Ammon's horn (tissue), 1 donor: ENCODE results near the gene CNPY3.

Experiments used
- DNase-seq: peaks from one replicate; pipeline ENCODE4 v3.0.0-alpha.2; 2016; ENCODE audit warnings: low spot score

CNPY3 gene

DNA sequence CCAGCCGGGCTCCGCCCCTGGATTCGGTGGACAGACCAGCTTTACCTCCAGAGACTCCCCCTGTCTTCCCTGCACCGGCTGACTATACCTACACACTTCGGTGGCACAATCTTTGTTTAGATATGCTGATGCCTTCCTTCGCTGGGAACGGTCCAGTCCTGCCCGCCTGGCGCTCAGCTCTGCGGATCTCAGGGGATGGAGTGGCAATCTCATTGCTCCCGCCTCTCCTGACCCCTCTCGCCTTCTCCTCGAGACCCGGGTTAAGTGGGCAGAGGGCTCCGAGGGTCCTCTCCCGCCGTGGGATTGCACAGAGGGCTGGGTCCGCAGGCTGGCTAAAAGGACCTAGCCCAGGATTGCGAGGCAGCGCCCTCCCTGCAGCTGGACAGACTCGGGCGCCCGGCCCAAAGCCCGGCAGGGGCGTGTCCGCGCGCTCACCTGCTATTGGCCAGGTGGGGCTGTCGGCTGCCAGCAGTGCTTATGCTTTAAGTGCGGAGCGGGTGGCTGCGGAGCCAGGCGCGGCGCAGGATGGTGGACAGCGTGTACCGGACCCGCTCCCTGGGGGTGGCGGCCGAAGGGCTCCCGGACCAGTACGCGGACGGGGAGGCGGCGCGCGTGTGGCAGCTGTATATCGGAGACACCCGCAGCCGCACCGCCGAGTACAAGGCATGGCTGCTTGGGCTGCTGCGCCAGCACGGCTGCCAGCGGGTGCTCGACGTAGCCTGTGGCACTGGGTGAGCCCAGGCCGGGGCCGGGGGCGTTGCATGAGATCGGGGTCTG lies 31.2 kb downstream of the CNPY3 start, which contains the start of gene GNMT:
GNMT (plus strand) TSS at position 512 of the 777 bp plus-strand sequence; CDS start at position 526, 14 bp downstream.
- no peak for DNase-seq

DNA sequence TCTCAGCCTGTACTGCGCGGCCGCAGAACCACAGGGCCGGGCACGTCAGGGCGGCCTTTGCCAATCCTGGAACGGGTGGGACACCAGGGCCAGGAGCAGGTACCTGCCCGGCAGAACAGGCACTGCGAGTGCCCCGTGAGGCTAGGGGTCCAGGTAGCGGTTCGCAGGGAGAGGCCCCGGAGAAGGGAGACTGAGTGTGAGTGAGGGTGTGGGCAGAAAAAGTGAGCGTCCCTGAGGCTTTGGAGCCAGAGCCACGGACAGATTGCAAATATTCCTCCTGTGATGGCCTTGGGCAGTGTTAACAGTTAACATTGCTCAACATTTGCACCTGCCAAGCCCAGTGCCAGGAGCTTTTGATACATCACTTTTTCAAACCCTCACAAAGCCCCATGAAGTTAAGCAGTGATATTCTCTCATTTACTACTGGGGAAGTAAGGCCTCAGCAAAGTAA lies 31.8 kb downstream of the CNPY3 start:
- DNase-seq: no peak

DNA sequence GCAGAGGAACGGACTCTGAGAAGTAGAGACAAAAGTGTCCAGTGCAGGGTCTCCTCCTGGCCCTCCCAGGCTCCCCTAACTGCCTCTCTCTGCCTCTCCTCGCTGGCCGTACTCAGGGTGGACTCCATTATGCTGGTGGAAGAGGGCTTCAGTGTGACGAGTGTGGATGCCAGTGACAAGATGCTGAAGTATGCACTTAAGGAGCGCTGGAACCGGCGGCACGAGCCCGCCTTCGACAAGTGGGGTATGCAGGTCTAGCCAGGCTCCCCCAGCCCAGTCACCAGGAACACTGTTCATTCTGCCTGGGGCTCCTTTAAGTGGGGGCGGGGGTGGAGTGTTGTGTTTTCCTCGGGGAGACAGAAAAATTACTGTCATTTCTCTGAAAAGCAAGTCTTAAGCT lies 32.8 kb downstream of the CNPY3 start:
- no peak for DNase-seq

DNA sequence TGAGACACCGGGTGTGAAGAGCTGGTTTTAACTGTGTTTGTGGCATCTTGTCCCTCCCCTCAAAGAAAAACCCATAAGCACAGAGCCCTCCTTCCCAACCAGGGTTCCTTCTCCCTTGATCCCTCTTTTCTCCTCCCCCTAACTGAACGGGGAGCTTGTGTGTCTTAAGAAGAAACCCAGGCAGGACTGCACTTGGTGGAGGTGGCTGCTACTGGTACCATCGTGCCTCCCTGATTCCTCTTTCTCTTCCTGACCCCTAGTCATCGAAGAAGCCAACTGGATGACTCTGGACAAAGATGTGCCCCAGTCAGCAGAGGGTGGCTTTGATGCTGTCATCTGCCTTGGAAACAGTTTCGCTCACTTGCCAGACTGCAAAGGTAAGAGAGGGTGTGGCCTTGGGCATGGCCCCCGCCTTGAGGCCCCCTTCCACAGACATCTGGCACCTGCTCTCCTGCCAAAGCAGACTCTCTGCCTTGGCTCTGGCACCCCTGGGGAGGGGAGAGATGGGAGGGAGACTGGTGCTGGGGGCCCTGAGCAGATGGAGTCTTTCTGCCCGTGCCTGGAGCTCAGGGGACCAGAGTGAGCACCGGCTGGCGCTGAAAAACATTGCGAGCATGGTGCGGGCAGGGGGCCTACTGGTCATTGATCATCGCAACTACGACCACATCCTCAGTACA lies 33.4 kb downstream of the CNPY3 start:
- no peak for DNase-seq

DNA sequence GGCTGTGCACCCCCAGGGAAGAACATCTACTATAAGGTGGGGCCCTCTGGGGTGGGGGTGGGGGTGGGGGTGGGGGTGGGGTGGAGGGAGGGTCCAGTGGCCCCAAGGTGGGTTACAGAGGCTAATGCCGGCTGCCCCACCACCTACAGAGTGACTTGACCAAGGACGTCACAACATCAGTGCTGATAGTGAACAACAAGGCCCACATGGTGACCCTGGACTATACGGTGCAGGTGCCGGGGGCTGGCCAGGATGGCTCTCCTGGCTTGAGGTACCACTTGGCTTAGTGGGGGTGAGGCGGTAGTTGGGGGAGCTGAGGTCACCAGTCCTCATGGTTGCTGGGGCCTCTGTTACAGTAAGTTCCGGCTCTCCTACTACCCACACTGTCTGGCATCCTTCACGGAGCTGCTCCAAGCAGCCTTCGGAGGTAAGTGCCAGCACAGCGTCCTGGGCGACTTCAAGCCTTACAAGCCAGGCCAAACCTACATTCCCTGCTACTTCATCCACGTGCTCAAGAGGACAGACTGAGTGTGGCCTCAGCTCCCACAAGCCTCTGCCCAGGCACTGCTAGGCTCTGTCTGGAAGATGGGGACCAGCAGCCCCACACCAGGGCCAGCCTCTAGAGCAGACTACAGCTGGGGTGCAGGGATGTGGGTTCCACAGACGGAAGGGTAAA lies 34.0 kb downstream of the CNPY3 start:
- no peak for DNase-seq

DNA sequence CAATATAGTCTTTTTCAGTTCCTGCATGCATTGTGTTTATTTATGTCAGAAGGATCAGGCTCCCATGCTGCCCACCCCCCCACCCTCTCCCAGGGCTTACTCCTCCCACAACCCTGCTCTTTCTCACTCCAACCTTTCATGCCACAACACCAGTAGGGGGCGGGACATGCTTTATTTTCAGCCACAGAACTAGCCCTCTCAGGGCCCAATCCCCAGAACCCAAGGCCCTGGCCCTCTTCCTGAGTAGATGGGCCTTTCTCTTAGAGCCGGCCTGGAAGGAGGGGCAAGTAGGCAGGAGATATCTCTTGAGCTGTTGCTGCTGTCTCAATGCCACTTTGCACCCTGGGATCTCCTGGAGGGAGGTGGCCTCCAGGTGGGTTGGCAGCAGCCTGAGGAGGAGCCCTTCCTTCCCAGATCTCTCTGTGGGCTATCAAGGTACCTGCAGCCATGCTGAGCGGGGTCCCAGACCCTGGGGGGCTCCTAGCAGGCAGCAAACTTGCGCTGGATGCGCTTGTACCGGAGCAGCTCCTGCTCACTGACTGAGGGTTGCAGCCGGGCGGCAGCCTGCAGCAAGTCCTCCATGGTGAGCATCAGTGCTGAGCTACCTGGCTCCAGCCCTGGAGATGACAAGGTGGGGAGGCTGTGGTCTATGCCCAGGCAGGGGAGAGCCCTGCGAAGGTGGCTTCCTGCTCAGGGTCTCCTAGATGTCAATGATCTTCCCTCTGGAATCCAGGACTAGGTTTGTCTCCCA lies 34.8 kb downstream of the CNPY3 start:
- no peak for DNase-seq

DNA sequence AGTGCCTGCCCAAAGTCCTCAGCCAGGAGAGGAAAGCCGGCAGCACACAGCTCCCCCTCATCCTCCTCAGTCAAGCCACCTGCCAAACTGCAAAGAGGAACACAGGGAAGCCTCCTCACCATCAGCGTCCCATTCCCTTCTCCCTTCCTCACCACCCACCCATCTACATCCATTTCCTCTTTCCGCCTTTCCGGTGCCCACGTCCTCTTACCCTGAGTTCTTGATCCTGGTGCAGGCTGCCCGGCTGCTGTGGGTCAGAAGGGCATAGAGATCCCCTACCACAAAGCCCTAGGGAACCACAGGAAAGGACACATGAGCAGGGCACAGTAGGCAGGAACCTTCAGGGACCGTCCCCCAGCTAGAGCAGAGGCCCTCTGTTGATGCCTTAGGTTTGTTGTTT lies 37.3 kb downstream of the CNPY3 start:
- no peak for DNase-seq

DNA sequence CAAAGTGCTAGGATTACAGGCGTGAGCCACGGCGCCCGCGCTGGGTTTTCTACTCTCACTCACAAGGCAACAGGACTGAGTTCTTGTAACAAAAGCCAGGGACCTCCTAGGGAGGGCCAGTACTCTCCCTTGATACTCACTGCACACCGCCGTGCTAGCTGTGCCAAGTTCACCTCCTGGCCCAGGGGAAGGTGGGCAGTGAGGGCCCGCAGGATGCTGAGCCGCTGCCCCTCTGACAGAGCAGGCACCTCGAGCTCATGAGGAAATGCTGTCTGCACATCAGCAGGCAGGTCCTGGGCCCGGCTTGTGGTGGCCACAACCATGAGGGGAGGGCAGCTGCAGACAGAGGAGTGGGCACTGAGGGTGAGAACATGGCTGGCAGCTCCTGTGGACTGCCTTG lies 37.9 kb downstream of the CNPY3 start:
- no peak for DNase-seq

DNA sequence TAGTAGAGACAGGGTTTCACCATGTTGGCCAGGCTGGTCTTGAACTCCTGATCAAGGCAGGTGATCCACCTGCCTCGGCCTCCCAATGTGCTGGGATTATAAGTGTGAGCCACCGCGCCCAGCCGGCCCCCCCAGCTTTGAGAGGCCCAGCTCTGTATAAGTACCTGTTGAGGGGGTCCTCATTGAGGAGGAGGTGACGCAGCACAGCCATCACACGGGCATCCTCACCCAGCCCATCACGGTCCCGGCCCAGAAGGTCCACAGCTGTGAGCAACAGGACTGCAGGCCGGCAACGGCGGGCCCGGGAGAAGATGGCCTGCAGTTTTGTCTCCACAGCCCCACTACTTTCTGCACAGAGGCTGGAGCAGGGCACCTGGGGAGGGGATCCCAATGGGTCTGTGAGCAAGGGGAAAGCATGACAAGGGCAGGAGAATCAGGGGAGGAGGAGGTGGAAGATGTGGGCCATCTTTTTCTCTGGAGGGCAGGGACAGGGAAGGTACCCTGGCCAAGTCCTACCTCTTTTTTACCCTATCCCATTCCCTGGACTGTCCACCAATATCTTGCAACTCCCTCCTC lies 38.9 kb downstream of the CNPY3 start:
- DNase-seq: no peak

DNA sequence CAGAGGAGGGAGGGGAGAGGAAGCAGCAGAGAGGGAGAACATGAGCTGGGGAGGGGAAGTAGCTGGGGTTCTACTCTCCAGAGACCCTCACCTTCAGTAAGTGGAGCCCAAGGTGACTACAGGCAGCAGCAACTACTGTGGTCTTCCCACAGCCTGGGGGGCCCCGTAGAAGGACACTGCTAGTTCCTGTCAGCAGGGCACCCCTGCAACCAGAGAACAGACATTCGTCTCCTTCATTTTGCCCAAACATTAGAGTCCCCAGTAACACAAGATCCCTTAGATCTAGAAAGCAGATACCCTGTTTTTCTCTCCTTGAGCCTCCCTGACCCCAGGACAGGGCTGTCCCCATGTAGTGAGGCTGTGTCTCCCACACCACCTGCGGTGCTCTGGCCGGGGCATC lies 39.5 kb downstream of the CNPY3 start:
- no peak for DNase-seq

DNA sequence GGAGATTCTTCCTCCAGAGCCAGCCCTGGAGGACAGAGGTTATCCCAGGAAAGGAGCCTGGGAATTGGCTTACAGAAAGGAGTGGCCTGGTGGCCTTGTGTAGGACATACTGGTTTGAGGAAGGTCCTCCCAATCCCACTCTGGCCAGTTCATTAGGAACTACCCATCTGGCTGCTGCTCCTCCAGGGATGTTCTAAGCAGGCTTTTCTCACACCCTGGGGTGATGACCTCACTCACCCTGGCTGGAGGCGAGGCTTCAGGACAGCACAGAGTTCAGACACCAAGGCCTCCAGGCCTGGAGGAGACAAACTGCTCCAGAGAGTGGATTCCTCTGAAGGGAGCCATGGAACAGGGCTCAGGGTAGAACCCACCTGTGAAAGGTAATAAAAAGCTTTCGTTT lies 40.2 kb downstream of the CNPY3 start:
- no peak for DNase-seq

DNA sequence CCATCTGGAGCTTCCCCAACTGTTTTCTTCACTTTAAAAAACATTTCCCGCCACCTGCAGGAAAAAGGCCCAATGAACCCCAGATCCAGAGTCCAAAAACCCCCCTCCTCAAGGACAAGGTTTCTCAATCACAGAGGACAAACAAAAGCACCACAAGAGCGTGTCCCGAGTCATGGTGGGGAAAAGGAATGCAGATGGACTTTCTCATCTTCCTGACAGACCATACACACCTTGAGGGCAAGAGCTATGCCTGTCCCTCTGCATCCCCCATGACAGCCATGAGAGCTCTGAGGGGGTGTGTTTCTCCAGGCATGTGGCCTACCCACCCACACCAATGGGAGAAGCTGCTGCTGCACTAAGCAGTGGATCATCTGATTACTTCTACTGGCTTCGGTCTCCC lies 40.7 kb downstream of the CNPY3 start:
- DNase-seq: no peak

DNA sequence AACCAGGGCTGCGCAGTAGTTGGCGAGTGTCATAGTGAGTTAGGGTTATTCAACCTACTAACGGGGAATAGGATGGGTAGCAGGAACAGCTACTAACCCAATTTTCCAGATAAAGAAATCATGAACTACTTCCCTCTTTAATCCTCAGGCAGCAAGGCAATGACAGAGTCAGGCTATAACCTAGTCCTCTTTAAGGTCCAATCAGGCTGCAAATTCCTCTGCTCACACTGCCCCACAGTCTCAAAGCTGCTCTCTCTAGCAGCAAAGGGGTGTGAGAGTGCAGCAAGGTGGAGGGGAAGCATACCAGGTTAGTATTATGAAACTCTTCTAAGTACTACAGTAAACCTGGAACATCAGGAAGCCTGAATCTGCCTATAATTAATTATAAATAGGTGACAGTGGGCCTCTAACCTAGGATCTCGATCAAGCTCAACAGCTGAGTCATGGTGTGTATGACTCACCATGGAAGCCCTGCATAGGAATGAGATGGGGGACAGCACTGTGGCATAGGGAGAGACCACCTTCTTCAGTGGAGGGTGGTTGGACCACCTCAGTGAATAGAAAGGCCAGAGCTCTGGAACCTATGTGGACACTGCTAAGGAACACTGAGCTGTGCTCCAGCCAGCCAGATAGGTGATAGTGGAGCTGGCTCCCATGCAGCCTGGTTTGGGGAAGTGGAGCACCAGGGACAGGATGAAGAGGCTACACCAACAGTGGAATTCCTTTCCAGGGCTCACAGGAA lies 41.8 kb downstream of the CNPY3 start:
- no peak for DNase-seq

DNA sequence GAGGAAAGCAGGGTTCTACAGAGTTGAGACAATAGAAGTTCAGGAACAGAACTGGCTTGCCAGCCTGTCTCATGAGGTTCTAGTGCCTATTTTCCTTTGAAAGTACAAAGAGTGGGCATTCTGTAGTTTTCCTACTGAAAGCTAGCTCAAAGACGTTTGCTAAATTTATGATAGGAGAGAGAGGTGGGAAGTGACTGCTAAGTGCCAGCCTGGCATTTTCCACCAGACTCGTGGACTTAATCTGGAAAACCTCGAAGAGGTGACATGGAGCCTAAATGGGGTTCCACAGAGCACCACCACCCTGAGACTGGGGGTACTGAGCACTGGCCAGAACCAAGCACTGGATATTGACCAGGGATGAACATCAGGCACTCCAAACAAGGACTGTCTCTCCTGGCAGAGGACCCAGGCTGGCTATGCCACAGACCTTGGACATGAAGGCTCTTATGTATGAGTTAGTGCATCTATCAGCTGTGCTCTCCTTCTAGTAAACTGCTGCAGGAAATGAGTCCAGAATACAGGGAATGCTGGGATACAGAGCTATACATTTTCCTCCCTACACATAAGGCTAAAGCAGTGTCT lies 42.6 kb downstream of the CNPY3 start:
- no peak for DNase-seq

DNA sequence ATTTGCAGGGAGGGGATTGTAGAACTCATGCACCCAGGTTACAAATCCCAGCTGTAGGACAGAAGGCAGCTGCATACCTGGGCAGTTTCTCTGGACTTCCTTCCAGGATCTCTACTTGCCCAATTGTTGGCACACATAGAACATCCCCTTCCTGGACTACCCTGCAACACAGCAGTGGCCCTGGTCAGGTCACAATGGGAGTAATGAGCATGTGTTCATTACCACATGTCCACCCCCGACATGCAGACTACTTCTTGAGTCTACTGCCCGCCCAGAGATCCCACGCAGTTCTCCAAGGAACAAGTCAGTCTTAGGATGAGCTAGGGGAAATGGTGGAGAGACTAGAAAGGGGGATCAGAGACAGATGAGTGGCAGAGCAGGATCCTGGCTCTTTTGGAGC lies 44.6 kb downstream of the CNPY3 start:
- DNase-seq: no peak

DNA sequence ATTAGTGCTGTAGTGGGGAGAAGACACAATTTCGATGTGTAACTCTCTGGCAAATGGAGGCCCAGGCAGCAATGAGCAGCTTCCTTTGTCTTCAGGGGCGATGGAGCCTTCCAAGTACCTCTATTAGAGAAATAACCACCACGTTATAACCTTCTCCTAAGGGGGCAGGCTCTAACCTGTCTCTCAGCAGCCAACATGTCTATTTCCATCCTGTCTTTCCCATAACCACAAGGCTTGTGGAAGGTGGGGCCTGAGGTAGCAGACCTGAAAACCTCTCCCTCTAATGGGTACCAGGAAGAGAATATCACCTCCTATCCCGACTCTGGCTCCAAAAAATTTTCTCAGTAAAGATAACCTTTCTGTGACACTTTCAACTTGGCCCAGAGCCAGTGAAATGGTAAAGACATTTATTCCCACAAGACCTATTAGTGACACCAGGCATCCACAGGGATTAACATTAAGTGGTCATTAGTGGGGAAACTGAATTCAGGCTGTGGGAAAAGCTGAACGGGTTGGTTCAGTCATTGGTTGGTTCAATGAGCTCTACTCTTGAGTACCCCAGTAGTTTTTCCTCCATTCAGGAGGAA lies 45.7 kb downstream of the CNPY3 start:
- no peak for DNase-seq

DNA sequence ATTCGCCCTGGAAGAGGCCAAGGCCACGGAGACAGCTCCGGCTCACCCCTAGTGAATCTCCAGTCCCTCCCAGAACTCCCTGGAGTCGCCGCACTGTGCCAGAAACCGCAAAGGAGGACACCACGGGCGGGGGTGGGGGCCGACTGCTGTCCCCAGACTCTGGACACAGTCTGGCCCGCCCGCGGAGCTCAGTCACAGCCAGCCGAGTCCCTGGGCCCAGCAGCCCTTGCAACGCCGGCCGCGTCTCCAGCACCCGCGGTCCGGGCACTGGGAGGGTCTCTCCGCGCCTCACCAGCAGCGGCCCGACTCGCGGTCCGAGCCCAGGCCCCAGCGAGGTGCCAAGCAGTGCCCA lies 49.2 kb downstream of the CNPY3 start:
- no peak for DNase-seq

DNA sequence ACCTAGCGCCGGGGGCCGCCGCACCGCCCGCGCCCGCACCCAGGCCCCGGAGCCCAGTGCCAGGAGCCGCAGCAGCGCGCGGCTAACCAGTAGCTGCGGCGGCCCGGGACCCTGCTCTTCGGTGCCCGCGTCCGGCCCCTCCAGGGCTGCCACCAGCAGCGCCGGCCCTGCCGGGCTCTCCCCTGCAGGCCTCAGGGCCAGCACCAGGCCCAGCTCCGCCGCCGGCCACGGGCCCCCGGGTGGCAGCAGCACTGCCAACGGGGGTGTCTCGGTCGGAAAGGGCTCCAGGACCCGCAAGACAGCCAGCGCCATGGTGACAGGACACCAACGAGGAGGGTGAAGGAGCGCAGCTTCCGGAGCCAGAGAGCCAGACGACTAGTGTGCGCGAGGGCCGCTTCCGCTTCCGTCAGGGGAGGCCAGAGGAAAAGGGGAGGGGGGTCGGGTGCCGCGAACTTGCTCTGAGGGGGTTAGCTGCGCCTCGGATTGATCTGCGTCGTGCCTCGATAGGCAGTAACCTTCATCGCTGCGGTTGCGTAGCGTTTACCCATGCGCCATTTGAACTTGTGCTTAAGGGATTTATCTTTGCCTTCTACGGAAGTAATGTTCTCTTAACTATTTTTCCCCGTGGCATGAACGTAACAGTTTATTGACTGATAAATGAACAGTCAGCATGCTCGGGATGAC lies 49.7 kb downstream of the CNPY3 start, which contains the start of gene PEX6:
PEX6 (minus strand) TSS at position 343 of the 684 bp plus-strand sequence; CDS start at position 312, 31 bp downstream.
- peak; percentile 96 for DNase-seq

DNA sequence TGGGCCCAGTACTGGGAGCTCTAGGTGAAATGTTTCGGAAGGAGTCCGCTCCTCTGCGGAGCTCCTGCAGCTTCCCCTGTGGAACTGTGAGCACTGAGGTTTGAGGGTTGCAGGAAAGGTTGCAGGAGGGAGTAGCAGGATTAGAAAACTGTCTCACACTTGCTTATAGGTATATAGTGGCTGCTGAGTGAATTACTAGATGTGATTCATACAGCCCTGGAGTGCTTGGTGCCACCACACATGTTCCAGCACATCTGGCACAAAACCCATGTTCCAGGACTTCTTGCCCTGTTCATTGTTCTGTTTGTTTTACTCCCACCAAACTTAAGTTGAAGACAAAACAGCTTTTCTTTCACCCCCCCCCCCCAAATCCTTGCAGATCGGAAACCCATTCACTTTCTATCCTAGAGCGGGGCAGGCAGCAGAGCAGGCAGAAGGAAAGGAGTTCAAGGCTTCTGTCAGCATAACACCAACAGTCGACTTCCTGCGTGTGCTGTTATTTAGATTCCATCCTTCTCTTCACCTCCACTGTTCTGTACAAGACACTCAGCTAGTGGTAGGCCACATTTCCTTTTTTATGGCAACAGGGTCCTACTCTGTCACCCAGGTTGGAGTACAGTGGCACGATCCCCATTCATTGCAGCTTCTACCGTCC lies 50.4 kb downstream of the CNPY3 start:
- no peak for DNase-seq
